Upper lobe of left lung (tissue), 6 donors: ENCODE results near the gene PDE4D. TPM values are rescaled to one million over a fixed set of nuclear protein-coding genes. Genes with fewer than 3 reads are reported as not detected.
"Not testable (repeated sequence)": the region's sequence is repeated elsewhere in the genome, so short reads cannot be mapped to it uniquely, and the experiment has no call there.

ENCODE experiments used
- ATAC-seq, 2 donors: fragments of 200-7000 bp; cut with Tn5 transposase; one replicate each; pipeline ENCODE4 v1.9.1; 2022; ENCODE audit warnings: mild to moderate bottlenecking in 2 of 2, moderate library complexity in 2 of 2; ENCODE audit not compliant: low FRiP score in 2 of 2
- DNase-seq, 2 donors: peaks; one replicate each; pipeline ENCODE4 v3.0.0-alpha.2; 2019 to 2020
- H3K27ac ChIP-seq, 4 donors: fragments of 200-600 bp; sonication (generic); one replicate each; pipeline ENCODE4 v1.5.1; 2016 to 2019
- H3K27me3 ChIP-seq, 4 donors: fragments of 200-600 bp; sonication (generic); one replicate each; pipeline ENCODE4 v1.5.1; 2017 to 2019
- H3K36me3 ChIP-seq, 4 donors: fragments of 200-600 bp; sonication (generic); one replicate each; pipeline ENCODE4 v1.5.1; 2016 to 2019
- H3K4me1 ChIP-seq, 4 donors: fragments of 200-600 bp; sonication (generic); one replicate each; pipeline ENCODE4 v1.5.1; 2018 to 2019
- H3K4me3 ChIP-seq, 4 donors: fragments of 200-600 bp; sonication (generic); one replicate each; pipeline ENCODE4 v1.5.1; 2017 to 2019; ENCODE audit warnings: mild to moderate bottlenecking in 2 of 4, moderate library complexity in 1 of 4
- H3K9me3 ChIP-seq, 4 donors: fragments of 200-600 bp; sonication (generic); one replicate each; pipeline ENCODE4 v1.5.1; 2018 to 2019
- CTCF ChIP-seq, 6 experiments: fragments of 450-650 bp in 4 of 6; fragments of 200-600 bp in 2 of 6; sonication (generic) in 2 of 6; IDR thresholded peaks; one replicate each; pipeline ENCODE4 v1.5.1; 2016 to 2019; ENCODE audit warnings: antibody characterized with exemption in 6 of 6
- EP300 ChIP-seq, 4 donors: sonication (generic); formaldehyde crosslinking; IDR thresholded peaks; one replicate each; pipeline ENCODE4 v1.5.1; 2017; ENCODE audit warnings: antibody characterized with exemption in 4 of 4, control low read depth in 2 of 4
- POLR2A ChIP-seq, 4 donors: fragments of 450-650 bp; IDR thresholded peaks; one replicate each; pipeline ENCODE4 v1.5.1; 2016 to 2017; ENCODE audit warnings: antibody characterized with exemption in 4 of 4, mild to moderate bottlenecking in 2 of 4
- POLR2AphosphoS5 ChIP-seq, 2 donors: sonication (generic); formaldehyde crosslinking; IDR thresholded peaks; one replicate each; pipeline ENCODE4 v1.5.1; 2017; ENCODE audit warnings: antibody characterized with exemption in 2 of 2
- WGBS, 2 donors: methylation state at CpG; one replicate each; pipeline ENCODE4 v1.1.5; 2017 to 2018; 5-methylcytosine and 5-hydroxymethylcytosine counted together
- total RNA-seq, 6 donors: library from RNA; depleted of rRNA in 4 of 6; stranded (reverse); fragments of >200 nt in 4 of 6; gene quantifications; one replicate each; pipeline versions ENCODE4 v1.1.0 to v1.2.1, GENCODE V29; 2016 to 2021
- donor health status: DM: no; HTN: no; CAD: no; lungs with moderate emphysema.
- donor health status: DM: no; HTN: yes; CAD: no; lungs with severe emphysema.

PDE4D gene
- total RNA-seq, 6 donors from 2014 or later, result 50.4 to 188 (median 84.0) TPM

- no peaks in the 10 kb centered on the region for H3K27me3 ChIP-seq
- no peaks in the 10 kb centered on the region for H3K4me1 ChIP-seq
- H3K9me3 ChIP-seq, result no peaks in the 10 kb centered on the region
- H3K27ac ChIP-seq, result no peak overlapping the region
- 72 to 80% methylated on average over 4 of the region's 4 CpGs for WGBS, 2 donors
- H3K36me3 ChIP-seq, result no peaks in the 10 kb centered on the region
- no peak overlapping the region for H3K4me3 ChIP-seq
- TF ChIP-seq CTCF (IDR thresholded peaks at IDR 0.05) (no peak), POLR2A (IDR thresholded peaks at IDR 0.05) (no peak), EP300 (IDR thresholded peaks at IDR 0.05) (no peak), POLR2AphosphoS5 (IDR thresholded peaks at IDR 0.05) (no peak)
- no peak for DNase-seq
- ATAC-seq, result no peak
Observed at GRCh38 chr5:58963361-58963760, 930.2 kb downstream of the PDE4D start.

- no peak for ATAC-seq
- no peak for TF ChIP-seq CTCF (IDR thresholded peaks at IDR 0.05)
- TF ChIP-seq POLR2A (IDR thresholded peaks at IDR 0.05), result no peak
- no peak for TF ChIP-seq EP300 (IDR thresholded peaks at IDR 0.05)
- no peak for TF ChIP-seq POLR2AphosphoS5 (IDR thresholded peaks at IDR 0.05)
- WGBS, 2 donors, result 83 to 90% methylated on average over 3 of the region's 3 CpGs
Observed at GRCh38 chr5:58961631-58962280, 931.8 kb downstream of the PDE4D start.

GRCh38 chr5:58958701-58959100 is 934.8 kb downstream of the PDE4D start:
- Histone ChIP-seq H3K9me3 (no peaks in the 10 kb centered on the region), H3K36me3 (no peaks in the 10 kb centered on the region), H3K4me1 (no peaks in the 10 kb centered on the region), H3K27ac (no peak overlapping the region), H3K4me3 (no peak overlapping the region), H3K27me3 (no peaks in the 10 kb centered on the region)
- no peak for ATAC-seq
- 52 to 55% methylated on average over 2 to 3 of the region's 3 CpGs for WGBS, 2 donors
- TF ChIP-seq CTCF (IDR thresholded peaks at IDR 0.05), result no peak
- no peak for TF ChIP-seq POLR2AphosphoS5 (IDR thresholded peaks at IDR 0.05)
- no peak for TF ChIP-seq POLR2A (IDR thresholded peaks at IDR 0.05)
- TF ChIP-seq EP300 (IDR thresholded peaks at IDR 0.05), result no peak
- DNase-seq, result no peak

More at GRCh38 chr5:58961631-58962280, 931.8 kb downstream of the PDE4D start:
- DNase-seq, result no peak
- H3K4me1 ChIP-seq, result no peaks in the 10 kb centered on the region
- no peaks in the 10 kb centered on the region for H3K9me3 ChIP-seq
- H3K27ac ChIP-seq, result no peak overlapping the region
- no peak overlapping the region for H3K4me3 ChIP-seq
- no peaks in the 10 kb centered on the region for H3K27me3 ChIP-seq
- no peaks in the 10 kb centered on the region for H3K36me3 ChIP-seq

- not testable (repeated sequence) for DNase-seq, H3K27ac ChIP-seq, H3K27me3 ChIP-seq, H3K4me3 ChIP-seq, H3K9me3 ChIP-seq, H3K36me3 ChIP-seq, ATAC-seq, H3K4me1 ChIP-seq
- 79 to 86% methylated on average over 2 of the region's 2 CpGs for WGBS, 2 donors
Observed at GRCh38 chr5:58953218-58953617, 940.3 kb downstream of the PDE4D start.

- ATAC-seq (peak in 1 of 2 donors; percentile 43), DNase-seq (no peak)
- TF ChIP-seq CTCF (IDR thresholded peaks at IDR 0.05) (no peak), POLR2AphosphoS5 (IDR thresholded peaks at IDR 0.05) (no peak), EP300 (IDR thresholded peaks at IDR 0.05) (no peak), POLR2A (IDR thresholded peaks at IDR 0.05) (no peak)
- Histone ChIP-seq H3K27me3 (no peaks in the 10 kb centered on the region), H3K36me3 (no peaks in the 10 kb centered on the region), H3K27ac (no peak overlapping the region), H3K4me3 (no peak overlapping the region), H3K4me1 (no peaks in the 10 kb centered on the region), H3K9me3 (no peaks in the 10 kb centered on the region)
- WGBS, 2 donors, result 45 to 50% methylated on average over 2 of the region's 2 CpGs
Observed at GRCh38 chr5:58950224-58950623, 943.3 kb downstream of the PDE4D start.
